HUES48 (cell line): Measurements from ENCODE around the gene PLCB1.

Source experiments
- H3K27ac ChIP-seq: one replicate; pipeline ENCODE4 v1.7.0; 2013; ENCODE audit warnings: low read depth, low read length, inconsistent platforms
- H3K27me3 ChIP-seq: 2 replicates; pipeline ENCODE4 v1.6.1; 2013; ENCODE audit warnings: mild to moderate bottlenecking, low read length; ENCODE audit not compliant: control insufficient read depth, insufficient read depth
- H3K36me3 ChIP-seq: 2 replicates; pipeline ENCODE4 v1.6.1; 2013; ENCODE audit warnings: low read length; ENCODE audit not compliant: control insufficient read depth, insufficient read depth
- H3K4me1 ChIP-seq: 2 replicates; pipeline ENCODE4 v1.6.1; 2013; ENCODE audit warnings: mild to moderate bottlenecking, low read length; ENCODE audit not compliant: control insufficient read depth, insufficient read depth
- H3K4me3 ChIP-seq: 2 replicates; pipeline ENCODE4 v1.5.1; 2013; ENCODE audit warnings: mild to moderate bottlenecking, low read depth, low read length
- H3K9ac ChIP-seq: 2 replicates; pipeline ENCODE4 v1.6.1; 2013; ENCODE audit warnings: mild to moderate bottlenecking, low read depth, low read length, moderate library complexity
- H3K9me3 ChIP-seq: 2 replicates; pipeline ENCODE4 v1.6.1; 2013; ENCODE audit warnings: low read length; ENCODE audit not compliant: control insufficient read depth, insufficient read depth

PLCB1 gene

DNA sequence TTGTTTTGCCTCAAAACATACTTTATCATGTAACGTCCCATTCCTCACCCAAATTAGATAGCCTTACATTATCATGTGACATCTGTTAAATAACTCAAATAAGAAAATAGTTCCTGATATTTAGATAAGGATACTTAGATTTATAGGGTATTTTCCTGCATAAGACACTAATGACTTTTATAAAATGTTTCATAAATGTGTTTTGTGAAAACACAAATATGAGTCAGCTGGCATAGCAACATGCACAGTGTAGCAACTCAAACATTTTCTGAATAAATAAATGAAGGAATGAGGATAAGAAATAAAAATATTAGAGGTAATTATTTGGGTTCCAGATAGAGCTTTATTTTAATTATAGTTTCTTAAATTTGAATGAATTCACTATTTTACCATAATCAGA is 476.4 kb downstream of the PLCB1 start:
- Histone ChIP-seq H3K9me3 (no peaks in the 10 kb centered on the region), H3K4me1 (no peaks in the 10 kb centered on the region), H3K27me3 (no peaks in the 10 kb centered on the region), H3K36me3 (no peaks in the 10 kb centered on the region), H3K27ac (no peak overlapping the region), H3K4me3 (no peak overlapping the region), H3K9ac (no peak overlapping the region)

DNA sequence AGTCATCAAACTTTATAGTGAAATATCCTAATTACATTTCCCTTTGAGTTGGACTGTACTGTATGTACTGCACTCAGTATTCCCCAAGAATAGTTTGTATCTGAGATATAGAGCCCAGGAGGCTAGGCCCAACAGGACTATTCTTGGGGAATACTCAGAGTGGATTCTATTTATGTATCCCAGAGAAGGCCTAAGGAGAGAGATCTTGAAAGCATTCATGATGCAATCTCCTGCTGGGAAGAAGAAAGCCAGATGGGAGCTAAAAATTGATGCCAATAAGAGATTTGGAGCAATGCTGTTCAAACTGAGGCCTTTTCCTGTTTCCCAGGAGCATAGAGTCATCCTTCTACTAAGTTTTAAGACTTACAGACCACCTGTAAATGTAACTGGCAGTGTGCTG is 484.7 kb downstream of the PLCB1 start:
- Histone ChIP-seq H3K4me3 (no peak overlapping the region), H3K9ac (no peak overlapping the region; the same call in 1 of the 2 replicates), H3K4me1 (peaks cover 12% of the 10 kb centered on the region), H3K9me3 (no peaks in the 10 kb centered on the region), H3K27ac (no peak overlapping the region), H3K36me3 (no peaks in the 10 kb centered on the region), H3K27me3 (no peaks in the 10 kb centered on the region)

- no peak overlapping the region for H3K9ac ChIP-seq
- H3K9me3 ChIP-seq, result no peaks in the 10 kb centered on the region
- no peak overlapping the region for H3K4me3 ChIP-seq
- no peak overlapping the region for H3K27ac ChIP-seq
- no peaks in the 10 kb centered on the region for H3K36me3 ChIP-seq
- no peaks in the 10 kb centered on the region for H3K27me3 ChIP-seq
- H3K4me1 ChIP-seq, result peaks cover 12% of the 10 kb centered on the region
These were observed 488.9 kb downstream of the PLCB1 start for GRCh38 chr20:8621001-8621400.

GRCh38 chr20:8624046-8624445 is 492.0 kb downstream of the PLCB1 start:
- Histone ChIP-seq H3K36me3 (no peaks in the 10 kb centered on the region), H3K27me3 (no peaks in the 10 kb centered on the region), H3K4me3 (no peak overlapping the region), H3K4me1 (0 out of 2 replicates have a peak, but pooled peaks cover 3% of the 10 kb centered on the region), H3K9me3 (no peaks in the 10 kb centered on the region), H3K9ac (no peak overlapping the region), H3K27ac (no peak overlapping the region)

GRCh38 chr20:8624616-8625015 is 492.6 kb downstream of the PLCB1 start:
- Histone ChIP-seq H3K4me3 (no peak overlapping the region), H3K27ac (no peak overlapping the region), H3K27me3 (no peaks in the 10 kb centered on the region), H3K9ac (no peak overlapping the region), H3K36me3 (no peaks in the 10 kb centered on the region), H3K9me3 (no peaks in the 10 kb centered on the region), H3K4me1 (0 out of 2 replicates have a peak, but pooled peaks cover 3% of the 10 kb centered on the region)

- H3K9ac ChIP-seq, result no peak overlapping the region
- no peaks in the 10 kb centered on the region for H3K9me3 ChIP-seq
- H3K36me3 ChIP-seq, result no peaks in the 10 kb centered on the region
- no peak overlapping the region for H3K27ac ChIP-seq
- H3K4me3 ChIP-seq, result no peak overlapping the region
- 0 out of 2 replicates have a peak, but pooled peaks cover 3% of the 10 kb centered on the region for H3K4me1 ChIP-seq
- no peaks in the 10 kb centered on the region for H3K27me3 ChIP-seq
These were observed 495.4 kb downstream of the PLCB1 start for GRCh38 chr20:8627340-8628004.

DNA sequence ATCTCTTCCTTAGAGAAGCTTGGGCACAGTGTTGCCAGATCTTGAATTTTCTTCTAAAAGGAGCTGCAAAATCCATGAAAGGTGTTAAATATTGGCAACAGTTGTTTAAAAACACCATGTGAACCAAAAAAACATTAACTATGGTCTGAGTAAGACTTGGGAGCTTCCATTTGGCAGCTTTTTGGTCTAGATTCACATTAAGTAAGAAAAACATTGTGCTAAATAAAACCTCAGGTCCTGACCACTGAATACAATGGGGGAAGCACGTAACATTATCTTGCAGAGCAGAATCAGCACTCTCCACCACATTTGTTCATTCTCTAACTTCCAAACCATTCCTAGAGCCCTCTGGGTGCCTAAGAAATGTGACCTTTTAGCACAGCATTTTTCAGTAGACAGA is 499.2 kb downstream of the PLCB1 start:
- no peak overlapping the region for H3K9ac ChIP-seq
- H3K36me3 ChIP-seq, result no peaks in the 10 kb centered on the region
- H3K27me3 ChIP-seq, result no peaks in the 10 kb centered on the region
- no peak overlapping the region for H3K4me3 ChIP-seq
- H3K9me3 ChIP-seq, result no peaks in the 10 kb centered on the region
- H3K4me1 ChIP-seq, result 0 out of 2 replicates have a peak, but pooled peaks cover 3% of the 10 kb centered on the region
- no peak overlapping the region for H3K27ac ChIP-seq

DNA sequence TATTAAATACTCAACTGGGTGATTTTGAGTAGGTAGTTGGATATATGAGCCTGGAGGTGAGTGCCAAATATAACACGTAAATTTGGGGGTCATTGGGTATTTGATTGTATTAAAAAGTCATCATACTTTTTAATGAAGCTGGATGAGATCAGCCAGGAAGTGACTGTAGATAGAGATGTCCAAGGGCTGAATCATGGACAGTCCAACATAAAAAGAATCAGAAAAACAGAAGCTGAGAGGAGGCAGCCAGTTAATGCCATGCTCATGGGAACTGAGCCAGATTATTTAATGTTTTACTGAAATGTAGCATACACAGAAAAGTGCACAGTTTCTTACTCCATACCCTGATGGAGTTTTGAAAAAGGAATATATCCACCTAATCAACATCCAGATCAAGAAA is 501.3 kb downstream of the PLCB1 start:
- Histone ChIP-seq H3K4me3 (no peak overlapping the region), H3K4me1 (no peaks in the 10 kb centered on the region), H3K27ac (no peak overlapping the region), H3K9ac (no peak overlapping the region), H3K36me3 (no peaks in the 10 kb centered on the region), H3K27me3 (no peaks in the 10 kb centered on the region), H3K9me3 (no peaks in the 10 kb centered on the region)

DNA sequence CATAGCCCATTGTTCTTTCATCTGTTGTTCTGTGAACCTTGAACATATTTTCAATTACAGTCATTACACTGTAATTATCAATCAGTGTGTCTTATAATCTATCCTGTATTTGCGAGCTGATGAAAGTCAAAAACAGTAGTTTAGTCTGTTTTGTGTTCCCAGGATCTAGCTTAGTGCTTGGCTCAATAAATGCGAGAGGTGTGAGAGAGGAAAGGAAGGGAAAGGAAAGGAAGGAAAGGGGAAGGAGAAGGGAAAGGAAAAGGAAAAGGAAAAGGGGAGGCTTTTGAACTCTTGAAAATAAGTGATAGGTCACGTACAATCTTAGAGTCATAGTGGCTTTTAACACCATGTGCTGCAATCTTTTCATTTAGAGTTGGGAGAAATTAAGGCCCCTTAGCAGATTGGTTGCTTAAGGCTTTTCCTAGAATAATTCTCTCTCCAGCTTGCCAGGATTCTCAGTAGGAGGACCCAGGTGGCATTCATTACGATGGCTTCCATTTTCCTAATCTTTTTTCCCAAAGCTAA is 503.0 kb downstream of the PLCB1 start:
- Histone ChIP-seq H3K4me1 (no peaks in the 10 kb centered on the region), H3K4me3 (no peak overlapping the region), H3K27me3 (no peaks in the 10 kb centered on the region), H3K9me3 (no peaks in the 10 kb centered on the region), H3K36me3 (no peaks in the 10 kb centered on the region), H3K27ac (no peak overlapping the region), H3K9ac (no peak overlapping the region)

DNA sequence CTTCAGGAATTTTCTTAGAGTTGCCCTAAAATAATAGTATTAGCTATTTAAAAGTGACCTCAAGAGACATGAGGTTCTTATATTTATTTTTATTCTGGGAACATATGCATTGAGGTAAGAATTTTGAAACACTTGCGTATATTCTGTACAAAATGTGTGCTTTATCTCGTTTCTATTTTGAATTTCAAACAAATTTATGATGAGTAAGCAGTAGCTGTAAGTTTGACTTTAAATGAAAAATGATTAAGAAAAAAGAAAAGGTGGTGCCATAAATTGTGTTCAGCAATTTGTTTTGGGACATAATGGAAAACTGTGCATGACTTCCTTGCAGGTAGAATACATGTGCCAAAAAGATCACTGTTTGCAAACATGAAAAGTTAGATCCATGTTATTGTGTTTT is 503.8 kb downstream of the PLCB1 start:
- Histone ChIP-seq H3K27me3 (no peaks in the 10 kb centered on the region), H3K36me3 (no peaks in the 10 kb centered on the region), H3K4me3 (no peak overlapping the region), H3K4me1 (no peaks in the 10 kb centered on the region; the same call in 1 of the 2 replicates), H3K27ac (no peak overlapping the region), H3K9ac (no peak overlapping the region), H3K9me3 (no peaks in the 10 kb centered on the region)

GRCh38 chr20:8639112-8639778 is 507.2 kb downstream of the PLCB1 start:
- Histone ChIP-seq H3K27ac (no peak overlapping the region), H3K36me3 (no peaks in the 10 kb centered on the region)

More at GRCh38 chr20:8639112-8639778, 507.2 kb downstream of the PLCB1 start:
- Histone ChIP-seq H3K9ac (no peak overlapping the region), H3K4me1 (no peaks in the 10 kb centered on the region; the same call in 1 of the 2 replicates), H3K27me3 (no peaks in the 10 kb centered on the region), H3K9me3 (no peaks in the 10 kb centered on the region), H3K4me3 (no peak overlapping the region)
